Endothelial cell of umbilical vein (primary cell): ENCODE measurements around the gene UEVLD. TPM values are rescaled to one million over a fixed set of nuclear protein-coding genes. Genes with fewer than 3 reads are reported as not detected.

Source experiments
- BruUV-seq: library from RNA; stranded (reverse); fragments of 400-500 nt; replicated peaks from 2 replicates; lab custom pipeline; 2021; lab: Mats Ljungman, UMichigan
- CTCF ChIA-PET: fragments of 300-600, 350-600 bp; sonication (Branson Sonifier 250); formaldehyde crosslinking; loops from one replicate; lab custom pipeline; 2021; ENCODE audit warnings: antibody characterized with exemption, inconsistent platforms; lab: Charles Lee
- POLR2A ChIA-PET: fragments of 300-600, 350-600 bp; sonication (Branson Sonifier 250); formaldehyde crosslinking; loops from one replicate; lab custom pipeline; 2021; ENCODE audit warnings: antibody characterized with exemption, inconsistent platforms; lab: Charles Lee
- DNase-seq: peaks from one replicate; pipeline ENCODE4 v3.0.0-alpha.2; 2011; ENCODE audit warnings: low read depth, low spot score
- FAIRE-seq: peaks from 2 replicates; lab custom pipeline; 2011; peaks lifted over from hg19 to GRCh38; lab: Jason Lieb, UNC
- H2AFZ ChIP-seq: 2 replicates; pipeline ENCODE4 v1.6.0; 2012; ENCODE audit warnings: low read depth, low read length, control low read depth, inconsistent platforms
- H3K27ac ChIP-seq: 2 replicates; pipeline ENCODE4 v1.5.1; 2011; ENCODE audit warnings: low read depth, mild to moderate bottlenecking, control low read depth, low read length, moderate library complexity; ENCODE audit not compliant: insufficient read depth
- H3K27me3 ChIP-seq, 2 experiments: 2 replicates each; pipeline versions ENCODE4 v1.6.0 to v1.6.1; 2011; ENCODE audit warnings: low read length in 2 of 2, mixed read lengths in 1 of 2; ENCODE audit not compliant: control insufficient read depth in 2 of 2, insufficient read depth in 2 of 2
- H3K36me3 ChIP-seq, 2 experiments: 2 replicates in 1 of 2; 3 replicates in 1 of 2; pipeline ENCODE4 v1.5.1; 2011; ENCODE audit warnings: low read length in 2 of 2, mild to moderate bottlenecking in 1 of 2, moderate library complexity in 1 of 2; ENCODE audit not compliant: control insufficient read depth in 2 of 2, insufficient read depth in 2 of 2; ENCODE audit errors: extremely low read depth in 1 of 2
- H3K4me1 ChIP-seq: 3 replicates; pipeline ENCODE4 v1.5.1; 2011; ENCODE audit warnings: mild to moderate bottlenecking, low read length; ENCODE audit not compliant: control insufficient read depth, insufficient read depth; ENCODE audit errors: extremely low read depth
- H3K4me2 ChIP-seq: 2 replicates; pipeline ENCODE4 v1.6.1; 2011; ENCODE audit warnings: low read length, control low read depth, mixed read lengths; ENCODE audit not compliant: insufficient read depth
- H3K4me3 ChIP-seq, 3 experiments: fragments of 200-600 bp in 1 of 3; sonication (generic), shearing (Covaris generic) in 1 of 3; replicated peaks in 1 of 3; 2 replicates each; pipeline ENCODE4 v1.5.1; 2011 to 2016; ENCODE audit warnings: control low read depth in 3 of 3, low read length in 3 of 3, mild to moderate bottlenecking in 2 of 3, inconsistent platforms in 1 of 3, low read depth in 1 of 3, moderate library complexity in 1 of 3; ENCODE audit not compliant: insufficient read depth in 1 of 3
- H3K79me2 ChIP-seq: 2 replicates; pipeline ENCODE4 v1.6.0; 2012; ENCODE audit warnings: low read length, inconsistent platforms; ENCODE audit not compliant: control insufficient read depth, insufficient read depth
- H3K9ac ChIP-seq: replicated peaks from 2 replicates; pipeline ENCODE3; 2011; ENCODE audit warnings: low read length, control low read depth; ENCODE audit not compliant: insufficient read depth; ENCODE audit errors: extremely low read depth
- H3K9me1 ChIP-seq: replicated peaks from 3 replicates; pipeline ENCODE4 v1.6.0; 2011; ENCODE audit warnings: mild to moderate bottlenecking, low read length; ENCODE audit not compliant: control insufficient read depth, insufficient read depth; ENCODE audit errors: extremely low read depth
- H3K9me3 ChIP-seq: replicated peaks from 2 replicates; pipeline ENCODE4 v1.5.1; 2012; ENCODE audit warnings: low read length, inconsistent platforms; ENCODE audit not compliant: control insufficient read depth, insufficient read depth
- H4K20me1 ChIP-seq: replicated peaks from 2 replicates; pipeline ENCODE3; 2011; ENCODE audit warnings: mild to moderate bottlenecking, low read length; ENCODE audit not compliant: control insufficient read depth, insufficient read depth; ENCODE audit errors: extremely low read depth
- EZH2 ChIP-seq: IDR thresholded peaks from 2 replicates; pipeline ENCODE4 v1.6.1; 2012; ENCODE audit warnings: borderline replicate concordance, low read depth, mild to moderate bottlenecking, moderate library complexity, low read length, inconsistent platforms; ENCODE audit not compliant: severe bottlenecking
- FOS ChIP-seq: IDR thresholded peaks from 2 replicates; pipeline ENCODE4 v1.6.1; 2011; ENCODE audit warnings: mild to moderate bottlenecking, low read length, moderate library complexity, borderline replicate concordance; ENCODE audit not compliant: insufficient read depth
- GATA2 ChIP-seq: IDR thresholded peaks from 2 replicates; pipeline ENCODE4 v1.7.0; 2011; ENCODE audit warnings: low read depth, mild to moderate bottlenecking, moderate library complexity, mixed read lengths, low read length; ENCODE audit not compliant: insufficient read length, insufficient read depth
- JUN ChIP-seq: IDR thresholded peaks from 2 replicates; pipeline ENCODE4 v1.6.1; 2011; ENCODE audit warnings: borderline replicate concordance, low read depth; ENCODE audit not compliant: insufficient read length, insufficient read depth
- MYC ChIP-seq: IDR thresholded peaks from one replicate; pipeline ENCODE4 v1.6.1; 2011; ENCODE audit warnings: mild to moderate bottlenecking, low read depth, low read length
- POLR2A ChIP-seq: IDR thresholded peaks from 2 replicates; pipeline ENCODE4 v1.6.1; 2012; ENCODE audit warnings: low read depth, mild to moderate bottlenecking, control low read depth, low read length
- POLR2AphosphoS5 ChIP-seq: IDR thresholded peaks from 2 replicates; pipeline ENCODE4 v1.6.1; 2012; ENCODE audit warnings: low read depth, mild to moderate bottlenecking, control low read depth, low read length, moderate library complexity; ENCODE audit not compliant: insufficient read depth
- dilution Hi-C: fragments of 300-500 bp; cut with MboI; formaldehyde crosslinking; loops from one replicate; pipeline ENCODE4 v1.15.0; 2019; ENCODE audit warnings: low sequenced_read_pairs; ENCODE audit not compliant: extremely low pct_ligation_motif_present
- intact Hi-C: fragments of 100-400 bp; cut with micrococcal nuclease; formaldehyde crosslinking; loops from one replicate; pipeline ENCODE4 v1.10.0; 2022
- polyA plus RNA-seq, 4 experiments: library from polyadenylated mRNA; depleted of rRNA in 3 of 4; stranded (reverse) in 3 of 4; unstranded in 1 of 4; fragments of >200 nt; gene quantifications; 2 replicates each; pipeline versions ENCODE4 v1.2.1 to v1.2.3, GENCODE V29; 2011 to 2012; ENCODE audit warnings: missing spikeins in 1 of 4
- total RNA-seq: library from RNA; stranded (reverse); gene quantifications from 2 replicates; pipeline ENCODE4 v1.2.3, GENCODE V29; 2021
- TF ChIP-seq, protein P1 (sequence below): IDR thresholded peaks from 2 replicates; pipeline ENCODE4 v1.6.1; 2011; ENCODE audit not compliant: insufficient read depth, insufficient read length
- TF ChIP-seq, protein P2 (sequence below), 2 donors: IDR thresholded peaks; 1 replicate in 1 of 2; 2 replicates in 1 of 2; pipeline ENCODE4 v1.5.1; 2011; ENCODE audit warnings: low read length in 2 of 2, mild to moderate bottlenecking in 2 of 2, moderate library complexity in 2 of 2, control low read depth in 1 of 2, inconsistent platforms in 1 of 2, low read depth in 1 of 2; ENCODE audit not compliant: insufficient read depth in 1 of 2; ENCODE audit errors: extremely low read depth in 1 of 2

UEVLD gene
- total and polyA plus RNA-seq, 2 donors (not counting 3 experiments of a cell fraction or from before 2014, with no cell fraction given), result 9.2 to 19.1 TPM

DNA sequence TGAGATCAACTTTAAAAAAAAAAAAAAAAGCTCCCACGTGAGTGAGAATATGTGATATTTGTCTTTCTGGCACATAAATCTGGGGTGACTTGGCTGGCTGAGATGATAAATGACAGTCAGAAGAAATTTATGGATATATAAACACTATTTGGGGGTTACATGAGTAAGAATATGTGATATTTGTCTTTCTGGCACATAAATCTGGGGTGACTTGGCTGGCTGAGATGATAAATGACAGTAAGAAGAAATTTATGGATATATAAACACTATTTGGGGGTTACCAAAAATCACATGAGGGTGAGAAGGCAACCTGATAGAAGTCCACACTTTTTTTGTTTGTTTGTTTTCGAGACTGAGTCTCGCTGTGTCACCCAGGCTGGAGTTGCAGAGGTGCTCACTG, 55.2 kb downstream of the UEVLD start:
- H3K4me1 ChIP-seq, result no peaks in the 10 kb centered on the region
- no TSS peak for BruUV-seq
- H2AFZ ChIP-seq, result no peak overlapping the region
- ChIA-PET POLR2A (no interaction called here), CTCF (interaction anchor here (0.6 kb wide), 1 partner anchor 118 kb away, joined by 3 read pairs; no protein-coding TSS in a partner anchor)
- dilution Hi-C loops (no loop called here), intact Hi-C loops (no loop called here)
- TF ChIP-seq GATA2 (no peak), POLR2A (no peak), JUN (no peak), MYC (no peak), FOS (no peak), POLR2AphosphoS5 (no peak), EZH2 (no peak)
- TF ChIP-seq, protein P1, sequence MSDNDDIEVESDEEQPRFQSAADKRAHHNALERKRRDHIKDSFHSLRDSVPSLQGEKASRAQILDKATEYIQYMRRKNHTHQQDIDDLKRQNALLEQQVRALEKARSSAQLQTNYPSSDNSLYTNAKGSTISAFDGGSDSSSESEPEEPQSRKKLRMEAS, result no peak
- TF ChIP-seq, protein P2, sequence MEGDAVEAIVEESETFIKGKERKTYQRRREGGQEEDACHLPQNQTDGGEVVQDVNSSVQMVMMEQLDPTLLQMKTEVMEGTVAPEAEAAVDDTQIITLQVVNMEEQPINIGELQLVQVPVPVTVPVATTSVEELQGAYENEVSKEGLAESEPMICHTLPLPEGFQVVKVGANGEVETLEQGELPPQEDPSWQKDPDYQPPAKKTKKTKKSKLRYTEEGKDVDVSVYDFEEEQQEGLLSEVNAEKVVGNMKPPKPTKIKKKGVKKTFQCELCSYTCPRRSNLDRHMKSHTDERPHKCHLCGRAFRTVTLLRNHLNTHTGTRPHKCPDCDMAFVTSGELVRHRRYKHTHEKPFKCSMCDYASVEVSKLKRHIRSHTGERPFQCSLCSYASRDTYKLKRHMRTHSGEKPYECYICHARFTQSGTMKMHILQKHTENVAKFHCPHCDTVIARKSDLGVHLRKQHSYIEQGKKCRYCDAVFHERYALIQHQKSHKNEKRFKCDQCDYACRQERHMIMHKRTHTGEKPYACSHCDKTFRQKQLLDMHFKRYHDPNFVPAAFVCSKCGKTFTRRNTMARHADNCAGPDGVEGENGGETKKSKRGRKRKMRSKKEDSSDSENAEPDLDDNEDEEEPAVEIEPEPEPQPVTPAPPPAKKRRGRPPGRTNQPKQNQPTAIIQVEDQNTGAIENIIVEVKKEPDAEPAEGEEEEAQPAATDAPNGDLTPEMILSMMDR (IDR thresholded peaks at IDR 0.05; ENCODE audit: extremely low read depth in 1 of 2, insufficient read depth in 1 of 2, low read depth in 1 of 2, low read length in 2 of 2), result no peak
- no peaks in the 10 kb centered on the region for H3K9me1 ChIP-seq
- no peak overlapping the region for H3K9ac ChIP-seq
- DNase-seq (no peak), FAIRE-seq (no peak)
- no peak overlapping the region for H3K4me3 ChIP-seq
- H4K20me1 ChIP-seq, result no peaks in the 10 kb centered on the region
- no peaks in the 10 kb centered on the region for H3K27me3 ChIP-seq
- H3K27ac ChIP-seq, result no peak overlapping the region
- H3K9me3 ChIP-seq, result no peaks in the 10 kb centered on the region
- peaks cover 0 to 3% of the 10 kb centered on the region in 2 experiments for H3K36me3 ChIP-seq
- no peaks in the 10 kb centered on the region for H3K79me2 ChIP-seq
- no peak overlapping the region for H3K4me2 ChIP-seq
